Measurements from ENCODE around the gene CLCC1. TPM values are rescaled to one million over a fixed set of nuclear protein-coding genes. Genes with fewer than 3 reads are reported as not detected.

Gene CLCC1
- total RNA-seq, 1 donor from 2014 or later = 23.5 TPM

DNA sequence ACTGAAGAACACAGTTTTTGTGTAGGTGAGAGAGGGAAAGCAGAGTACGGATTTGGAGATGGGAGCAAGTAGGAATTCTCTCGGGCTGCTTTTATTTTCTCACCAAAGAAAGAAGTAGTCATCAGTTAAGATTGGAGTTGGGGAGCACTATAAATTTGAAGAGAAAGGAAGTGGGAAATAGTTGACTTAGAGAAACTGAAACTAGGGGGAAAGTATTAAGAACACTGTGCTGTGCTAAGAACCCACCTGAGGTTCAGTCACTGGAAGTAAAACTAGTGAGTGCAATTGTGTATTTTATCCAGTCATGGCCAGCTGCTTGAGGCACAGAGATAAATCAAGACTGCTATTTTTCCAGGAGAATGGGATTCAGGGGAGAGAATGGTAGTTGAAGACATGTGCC is 37.4 kb downstream of the CLCC1 start:
- intact Hi-C loops (cut with micrococcal nuclease) = no loop called here

DNA sequence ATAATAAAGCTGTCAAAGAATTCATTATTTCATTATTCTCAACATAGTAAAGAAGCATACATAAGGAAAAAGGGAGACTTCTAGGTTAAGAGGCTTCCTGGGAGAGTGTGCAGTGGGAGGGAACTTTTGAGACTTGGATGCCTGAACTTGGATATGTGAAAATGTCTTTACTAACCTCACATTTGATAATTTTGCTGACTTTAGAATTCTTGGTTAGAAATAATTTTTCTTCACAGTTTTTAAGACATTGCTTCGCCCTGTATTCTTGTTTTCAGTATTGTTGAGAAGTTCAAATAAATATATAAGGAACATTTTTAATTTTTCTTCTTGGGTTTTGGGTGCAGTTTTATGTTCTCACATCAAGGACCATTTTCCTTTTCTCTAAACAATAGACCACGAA is 46.5 kb downstream of the CLCC1 start:
- intact Hi-C loops (cut with micrococcal nuclease) = no loop called here

Other genes with a start within 250 kb of the CLCC1 start
- gene STXBP3, start 216.8 kb downstream of the CLCC1 start, total RNA-seq = 48.5 and 54.4 TPM in 2 replicates
- gene AKNAD1, start 106.4 kb downstream of the CLCC1 start, total RNA-seq = not detected in 2 replicates
- gene GPSM2, start 86.5 kb downstream of the CLCC1 start, total RNA-seq = 33.3 and 34.8 TPM in 2 replicates
- 8.5 and 9.8 TPM in 2 replicates for gene WDR47, start 78.6 kb upstream of the CLCC1 start, total RNA-seq
- gene TAF13, start 112.5 kb upstream of the CLCC1 start, total RNA-seq = 20.4 and 22.4 TPM in 2 replicates
- gene TMEM167B, start 127.3 kb upstream of the CLCC1 start, total RNA-seq = 23.7 and 28.4 TPM in 2 replicates
- 5.6 and 5.9 TPM in 2 replicates for gene ELAPOR1, start 150.6 kb upstream of the CLCC1 start, total RNA-seq

Data from T-helper 2 cell treated with Interferon-gamma antibody and Interleukin-4, amounts not matched to agents 100 ng/mL and 5 ng/mL, for 36 hours (primary cell).